Calu3 (cell line): ENCODE data around the gene HHAT. TPM values are rescaled to one million over a fixed set of nuclear protein-coding genes. Genes with fewer than 3 reads are reported as not detected.

ENCODE experiments used
- BruUV-seq: library from RNA; stranded (reverse); fragments of 400-500 nt; replicated peaks from 2 replicates; lab custom pipeline; 2021; lab: Mats Ljungman, UMichigan
- CTCF ChIA-PET: fragments of 300-600 bp; sonication (Branson Sonifier 250); formaldehyde crosslinking; loops from one replicate; lab custom pipeline; 2022; ENCODE audit warnings: antibody characterized with exemption; lab: Charles Lee
- DNase-seq: peaks from one replicate; pipeline ENCODE4 v3.0.0; 2022
- H3K27ac Mint-ChIP-seq: one replicate; pipeline ENCODE4 v1.8.0; 2022; ENCODE audit warnings: mixed read lengths; ENCODE audit not compliant: unreplicated experiment
- H3K27me3 Mint-ChIP-seq: one replicate; pipeline ENCODE4 v1.8.0; 2022; ENCODE audit warnings: mixed read lengths; ENCODE audit not compliant: unreplicated experiment
- H3K36me3 Mint-ChIP-seq: one replicate; pipeline ENCODE4 v1.8.0; 2022; ENCODE audit warnings: mild to moderate bottlenecking, moderate library complexity, mixed read lengths; ENCODE audit not compliant: insufficient read depth, unreplicated experiment
- H3K4me1 Mint-ChIP-seq: one replicate; pipeline ENCODE4 v1.8.0; 2022; ENCODE audit warnings: mild to moderate bottlenecking, low read depth, mixed read lengths; ENCODE audit not compliant: unreplicated experiment
- H3K4me3 Mint-ChIP-seq: one replicate; pipeline ENCODE4 v1.8.0; 2022; ENCODE audit warnings: mild to moderate bottlenecking, low read depth, moderate library complexity, mixed read lengths; ENCODE audit not compliant: unreplicated experiment
- H3K9me3 Mint-ChIP-seq: one replicate; pipeline ENCODE4 v1.8.0; 2022; ENCODE audit warnings: low read depth, mixed read lengths; ENCODE audit not compliant: unreplicated experiment
- CTCF ChIP-seq: fragments of 200-600 bp; IDR thresholded peaks from one replicate; pipeline ENCODE4 v1.8.0; 2022; ENCODE audit warnings: antibody characterized with exemption; ENCODE audit not compliant: unreplicated experiment
- intact Hi-C: fragments of 100-400 bp; cut with micrococcal nuclease; formaldehyde crosslinking; loops from one replicate; pipeline ENCODE4 v1.10.0; 2022; ENCODE audit not compliant: unreplicated experiment
- total RNA-seq: library from RNA; stranded (reverse); gene quantifications from 2 replicates; pipeline ENCODE4 v1.2.3, GENCODE V29; 2022

HHAT gene
- total RNA-seq, 1 experiment from 2014 or later: 5.8 TPM

DNA sequence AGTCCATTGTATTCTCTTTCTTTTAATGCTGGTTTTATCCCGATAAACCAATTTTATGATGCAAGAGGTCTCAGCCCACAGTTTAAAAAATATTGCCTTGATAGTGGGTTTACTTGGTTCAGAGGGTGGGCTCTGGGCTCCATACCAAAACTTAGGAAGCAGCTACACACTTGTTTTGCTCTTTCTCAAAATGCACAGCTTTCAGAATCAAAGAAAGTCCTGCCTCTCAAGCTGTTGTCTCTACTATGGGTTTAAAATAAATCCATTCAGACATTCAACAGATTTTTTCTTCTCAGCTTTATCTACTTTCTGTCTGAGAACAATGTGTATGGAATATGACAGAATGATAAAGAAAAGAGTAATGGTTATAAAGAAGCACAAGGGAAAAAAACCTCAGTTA, 14.8 kb upstream of the HHAT start:
- no peak for TF ChIP-seq CTCF
- CTCF ChIA-PET: no interaction called here
- no peaks in the 10 kb centered on the region for H3K27me3 Mint-ChIP-seq
- intact Hi-C loops: loop anchor here (5.0 kb wide), 2 partner anchors 82 to 452 kb away; partner anchors contain the start of gene SERTAD4
- no peak for DNase-seq
- peaks cover 31% of the 10 kb centered on the region for H3K4me1 Mint-ChIP-seq
- BruUV-seq: no TSS peak
- H3K4me3 Mint-ChIP-seq: no peak overlapping the region
- H3K36me3 Mint-ChIP-seq: peaks cover 14% of the 10 kb centered on the region
- H3K27ac Mint-ChIP-seq: no peak overlapping the region
- no peaks in the 10 kb centered on the region for H3K9me3 Mint-ChIP-seq

GRCh38 chr1:210315529-210315928, 13.2 kb upstream of the HHAT start:
- CTCF ChIA-PET: no interaction called here
- H3K4me1 Mint-ChIP-seq: peaks cover 27% of the 10 kb centered on the region
- TF ChIP-seq CTCF: no peak
- no peak overlapping the region for H3K4me3 Mint-ChIP-seq
- no peaks in the 10 kb centered on the region for H3K27me3 Mint-ChIP-seq
- BruUV-seq: no TSS peak
- intact Hi-C loops: no loop called here
- peaks cover 14% of the 10 kb centered on the region for H3K36me3 Mint-ChIP-seq
- no peak for DNase-seq
- no peaks in the 10 kb centered on the region for H3K9me3 Mint-ChIP-seq
- no peak overlapping the region for H3K27ac Mint-ChIP-seq

- TF ChIP-seq CTCF: no peak
- no peak overlapping the region for H3K4me3 Mint-ChIP-seq
- CTCF ChIA-PET: no interaction called here
- no peaks in the 10 kb centered on the region for H3K9me3 Mint-ChIP-seq
- H3K27ac Mint-ChIP-seq: no peak overlapping the region
- H3K36me3 Mint-ChIP-seq: no peaks in the 10 kb centered on the region
- no peak for DNase-seq
- intact Hi-C loops: no loop called here
- no TSS peak for BruUV-seq
- H3K27me3 Mint-ChIP-seq: no peaks in the 10 kb centered on the region
- no peaks in the 10 kb centered on the region for H3K4me1 Mint-ChIP-seq
These were observed 7.6 kb upstream of the HHAT start for GRCh38 chr1:210321131-210321530.

DNA sequence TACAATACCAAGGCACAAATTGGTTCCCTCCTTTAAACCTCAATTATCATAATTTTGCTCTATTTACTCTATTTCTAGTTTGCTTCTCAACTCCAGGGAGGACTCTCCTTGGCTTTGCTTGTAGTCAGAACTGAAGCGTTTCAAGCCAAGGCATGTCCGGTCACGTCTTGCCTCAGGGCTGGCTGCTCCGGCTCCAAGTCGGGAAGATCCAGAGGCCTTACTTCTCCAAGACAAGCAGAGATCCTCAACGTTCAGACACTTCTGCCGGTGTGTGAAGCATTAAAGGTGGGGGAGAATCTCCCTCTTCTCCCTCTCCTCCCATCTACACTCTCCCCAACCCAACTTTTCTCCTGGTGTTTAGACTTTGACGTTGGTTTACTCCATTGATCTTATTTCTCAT, 7.2 kb upstream of the HHAT start:
- intact Hi-C loops: no loop called here
- Mint-ChIP-seq H3K27ac (no peak overlapping the region), H3K9me3 (no peaks in the 10 kb centered on the region), H3K36me3 (no peaks in the 10 kb centered on the region), H3K4me3 (no peak overlapping the region), H3K4me1 (no peaks in the 10 kb centered on the region), H3K27me3 (no peaks in the 10 kb centered on the region)
- CTCF ChIA-PET: no interaction called here
- DNase-seq: no peak
- no peak for TF ChIP-seq CTCF
- BruUV-seq: no TSS peak
